ENCODE measurements around the gene NME8. TPM values are rescaled to one million over a fixed set of nuclear protein-coding genes. Genes with fewer than 3 reads are reported as not detected.

Gene NME8
- total and polyA plus RNA-seq, 2 experiments from 2014 or later, result 0.14 to 1.3 TPM

- Histone ChIP-seq H3K4me3 (no peak overlapping the region), H2AFZ (no peak overlapping the region), H3K27ac (ENCODE audit: low read depth) (no peak overlapping the region), H4K20me1 (replicated peaks; ENCODE audit: insufficient read depth) (no peaks in the 10 kb centered on the region), H3K79me2 (replicated peaks; ENCODE audit: insufficient read depth) (no peaks in the 10 kb centered on the region), H3F3A (replicated peaks; ENCODE audit: low read depth) (no peaks in the 10 kb centered on the region), H3K4me2 (no peak overlapping the region), H3K27me3 (ENCODE audit: insufficient read depth) (no peaks in the 10 kb centered on the region), H3K9me2 (ENCODE audit: insufficient read depth) (no peaks in the 10 kb centered on the region), H3K4me1 (ENCODE audit: insufficient read depth) (peaks cover 5% of the 10 kb centered on the region; the same call in 1 of the 2 replicates), H3K36me3 (ENCODE audit: insufficient read depth) (no peaks in the 10 kb centered on the region)
- DNase-seq (ENCODE audit: low spot score) (no peak), ATAC-seq (no peak)
- no peaks in the 10 kb centered on the region for H3K36me3 Mint-ChIP-seq (ENCODE audit: low read depth)
- TF ChIP-seq EZH2 (IDR thresholded peaks at IDR 0.05; ENCODE audit: low read depth, unreplicated experiment), result no peak
- H3K9me3 Mint-ChIP-seq, result no peaks in the 10 kb centered on the region
- H3K27ac Mint-ChIP-seq, result no peak overlapping the region
- no peak overlapping the region for H3K4me3 Mint-ChIP-seq
- H3K4me1 Mint-ChIP-seq, result peaks cover 7% of the 10 kb centered on the region; the same call in 2 of the 3 replicates
- H3K27me3 Mint-ChIP-seq (ENCODE audit: insufficient read depth, low read depth, poor library complexity), result no peaks in the 10 kb centered on the region
These were observed 96.3 kb downstream of the NME8 start for GRCh38 chr7:37944737-37945054.

- Histone ChIP-seq H3K27me3 (ENCODE audit: insufficient read depth) (no peaks in the 10 kb centered on the region), H4K20me1 (replicated peaks; ENCODE audit: insufficient read depth) (no peaks in the 10 kb centered on the region), H3K79me2 (replicated peaks; ENCODE audit: insufficient read depth) (no peaks in the 10 kb centered on the region), H2AFZ (no peak overlapping the region), H3K27ac (ENCODE audit: low read depth) (no peak overlapping the region), H3K4me3 (no peak overlapping the region), H3K4me2 (no peak overlapping the region), H3F3A (replicated peaks; ENCODE audit: low read depth) (no peaks in the 10 kb centered on the region), H3K9me2 (ENCODE audit: insufficient read depth) (no peaks in the 10 kb centered on the region), H3K36me3 (ENCODE audit: insufficient read depth) (no peaks in the 10 kb centered on the region), H3K4me1 (ENCODE audit: insufficient read depth) (peaks cover 5% of the 10 kb centered on the region; the same call in 1 of the 2 replicates)
- ATAC-seq (no peak), DNase-seq (ENCODE audit: low spot score) (no peak)
- H3K27me3 Mint-ChIP-seq (ENCODE audit: insufficient read depth, low read depth, poor library complexity), result no peaks in the 10 kb centered on the region
- H3K36me3 Mint-ChIP-seq (ENCODE audit: low read depth), result no peaks in the 10 kb centered on the region
- no peak overlapping the region for H3K27ac Mint-ChIP-seq
- H3K9me3 Mint-ChIP-seq, result no peaks in the 10 kb centered on the region
- peaks cover 7% of the 10 kb centered on the region; the same call in 2 of the 3 replicates for H3K4me1 Mint-ChIP-seq
- TF ChIP-seq NANOG (IDR thresholded peaks at IDR 0.05; ENCODE audit: borderline replicate concordance) (no peak), ZNF114 (CRISPR knock-in tag; IDR thresholded peaks at IDR 0.05) (no peak), CREB1 (CRISPR knock-in tag; IDR thresholded peaks at IDR 0.05; ENCODE audit: low read depth) (no peak), JUNB (IDR thresholded peaks at IDR 0.05; ENCODE audit: unreplicated experiment) (no peak), ETS1 (IDR thresholded peaks at IDR 0.05) (no peak), ZNF462 (CRISPR knock-in tag; IDR thresholded peaks at IDR 0.05) (no peak), ZNF331 (CRISPR knock-in tag; IDR thresholded peaks at IDR 0.05; ENCODE audit: low read depth) (no peak), EZH2phosphoT487 (IDR thresholded peaks at IDR 0.05; ENCODE audit: unreplicated experiment) (no peak), CTCF (conservative IDR thresholded peaks at IDR 0.05; ENCODE audit: low read depth in 2 of 2) (no peak), STAT1 (IDR thresholded peaks at IDR 0.05; ENCODE audit: unreplicated experiment) (no peak), POLR2AphosphoS5 (IDR thresholded peaks at IDR 0.05; ENCODE audit: low read depth) (no peak)
- no peak overlapping the region for H3K4me3 Mint-ChIP-seq
These were observed 96.9 kb downstream of the NME8 start for GRCh38 chr7:37945336-37945735.

All from GM23338 (cell line).